HG03108 (cell line): ENCODE data around the gene FAM181A.

ENCODE experiments used
- ATAC-seq: cut with Tn5 transposase; IDR thresholded peaks from one replicate; pipeline ENCODE4 v1.9.1; 2021; ENCODE audit warnings: moderate library complexity; ENCODE audit not compliant: unreplicated experiment

Gene FAM181A

DNA sequence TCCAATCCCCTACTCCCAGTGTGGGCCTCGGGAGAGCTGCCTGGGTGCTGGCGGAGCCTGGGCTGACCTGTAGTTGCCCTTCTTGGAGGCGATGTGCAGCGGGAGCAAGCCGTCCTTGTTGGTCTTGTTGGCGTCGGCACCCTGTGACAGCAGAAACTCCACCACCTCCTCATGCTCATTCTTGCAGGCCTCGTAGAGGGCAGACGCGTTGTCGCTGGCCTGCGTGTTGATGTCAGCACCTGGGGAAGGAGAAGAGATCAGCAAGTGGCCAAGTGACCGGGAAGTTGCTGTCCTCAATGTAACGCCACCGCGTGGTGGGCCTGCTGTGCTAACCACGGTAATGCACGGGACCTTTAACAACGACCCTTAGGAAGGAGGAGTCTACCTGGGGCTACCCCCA, 20.1 kb downstream of the FAM181A start:
- ATAC-seq: no peak

DNA sequence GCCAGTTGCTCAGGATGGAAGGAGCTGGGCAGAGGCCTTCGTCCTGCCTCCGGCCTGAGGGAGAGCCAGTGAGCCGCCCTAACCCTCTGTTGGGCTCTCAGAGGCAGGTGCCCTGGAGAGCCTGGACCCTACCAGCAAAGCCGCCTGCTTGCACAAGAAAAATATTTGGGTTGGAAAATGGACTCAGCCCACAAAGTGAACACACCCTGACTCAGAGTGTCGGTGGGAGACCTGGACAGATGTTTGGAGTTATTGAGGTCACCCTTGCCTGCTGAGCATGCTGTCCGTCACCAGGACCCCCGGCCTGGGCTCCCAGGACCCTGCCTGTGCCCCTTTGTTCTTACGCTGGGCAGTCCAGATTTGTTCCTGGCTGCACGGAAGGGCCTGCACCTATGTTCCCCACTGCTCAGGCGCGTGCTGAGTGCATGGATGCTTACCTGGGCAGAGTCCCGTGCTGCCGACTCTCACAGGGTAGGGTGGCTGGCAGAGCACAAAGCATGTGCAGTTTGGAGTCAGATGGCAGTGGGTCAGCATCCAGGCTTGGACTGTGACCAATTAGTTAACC, 22.4 kb downstream of the FAM181A start:
- ATAC-seq: no peak

DNA sequence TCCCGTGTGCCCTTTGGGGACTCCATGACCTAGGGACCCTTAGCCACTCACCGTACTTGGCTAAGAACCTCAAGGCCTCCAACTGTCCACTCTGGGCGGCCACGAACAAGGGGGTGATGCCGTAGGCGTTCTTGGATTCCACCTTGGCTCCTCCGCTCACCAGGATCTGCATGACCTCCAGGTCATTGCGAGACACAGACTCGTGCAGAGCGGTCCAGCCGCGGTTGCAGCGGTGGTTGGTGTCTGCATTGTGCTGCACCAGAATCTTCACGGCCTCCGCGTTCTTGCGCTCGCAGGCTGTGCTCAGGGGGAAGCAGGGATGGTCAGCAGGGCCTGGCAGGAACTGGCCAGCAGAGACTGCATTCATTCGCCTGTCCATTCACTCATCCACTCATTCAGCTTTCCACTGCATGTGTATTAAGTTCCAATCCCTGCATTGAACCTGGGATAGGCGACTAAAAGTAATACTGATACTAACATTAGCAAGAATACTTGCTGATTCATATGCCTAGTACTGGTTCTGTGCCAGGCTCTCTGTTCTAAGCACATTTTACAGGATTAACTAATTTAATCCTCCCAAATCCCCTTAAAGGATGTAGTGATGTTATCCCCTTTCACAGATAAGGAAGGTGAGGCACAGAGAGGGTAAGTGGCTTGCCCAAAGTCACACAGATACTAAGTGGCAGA, 23.9 kb downstream of the FAM181A start:
- no peak for ATAC-seq

DNA sequence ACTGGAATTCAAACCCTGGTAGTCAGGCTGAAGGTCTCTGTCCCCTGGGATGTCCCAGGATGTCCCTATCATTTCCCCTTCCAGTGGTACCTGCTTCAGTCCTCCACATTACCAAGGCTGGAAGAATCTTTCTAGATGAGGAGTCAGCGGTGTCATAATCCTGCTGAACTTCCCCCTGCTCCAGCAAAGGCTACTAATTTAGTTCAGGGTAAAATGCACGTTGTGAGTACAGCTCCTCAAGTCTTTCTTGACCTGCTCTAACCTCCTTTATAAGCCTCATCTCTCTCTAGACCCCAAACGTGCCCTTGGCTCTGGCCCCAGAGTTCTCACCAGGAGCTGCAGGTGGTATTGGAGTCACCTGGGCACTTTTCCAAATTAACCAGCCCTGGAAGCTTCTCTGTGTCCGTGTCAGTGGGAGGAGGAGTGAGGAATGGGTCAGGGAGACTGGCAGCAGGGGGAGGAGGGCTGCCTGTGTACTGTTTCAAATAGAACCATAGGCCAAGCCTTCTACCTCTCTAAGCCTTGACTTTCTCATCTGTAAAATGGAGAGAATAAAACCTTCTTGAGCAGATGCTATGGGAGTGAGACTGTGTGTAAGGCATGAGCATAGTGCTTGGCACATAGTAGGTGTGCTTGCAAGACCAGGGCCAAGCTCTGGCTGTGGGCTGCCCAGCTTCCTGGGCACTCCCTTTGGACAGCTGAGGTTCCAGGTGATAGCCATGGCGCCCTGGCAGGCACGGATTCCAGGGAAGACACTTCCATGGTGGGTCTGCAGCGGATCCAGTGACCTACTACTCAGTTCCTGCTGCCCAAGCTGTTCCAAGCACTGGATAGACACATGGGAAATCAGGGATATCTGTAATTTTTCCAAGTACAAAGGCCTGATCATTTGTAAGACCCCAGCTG, 24.7 kb downstream of the FAM181A start:
- no peak for ATAC-seq

DNA sequence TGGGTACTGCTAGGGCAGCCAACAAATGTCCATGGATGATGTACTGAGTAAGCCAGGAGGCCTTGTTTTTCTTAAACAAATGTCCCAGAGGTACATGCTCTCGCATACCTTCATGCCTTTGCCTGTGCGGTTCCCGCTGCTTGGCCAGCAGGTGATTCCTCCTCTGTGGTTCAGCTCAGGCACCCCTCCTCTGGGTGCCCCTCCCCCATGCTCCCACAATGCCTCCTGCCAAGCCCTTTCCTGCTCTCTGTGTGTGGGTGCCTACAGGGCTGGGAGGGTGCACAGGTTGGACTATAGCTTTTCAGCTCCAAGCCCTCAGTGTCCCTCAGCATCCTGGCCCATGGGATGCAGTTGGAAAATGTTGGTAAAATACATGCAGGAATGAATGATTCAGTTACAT, 25.7 kb downstream of the FAM181A start:
- no peak for ATAC-seq

DNA sequence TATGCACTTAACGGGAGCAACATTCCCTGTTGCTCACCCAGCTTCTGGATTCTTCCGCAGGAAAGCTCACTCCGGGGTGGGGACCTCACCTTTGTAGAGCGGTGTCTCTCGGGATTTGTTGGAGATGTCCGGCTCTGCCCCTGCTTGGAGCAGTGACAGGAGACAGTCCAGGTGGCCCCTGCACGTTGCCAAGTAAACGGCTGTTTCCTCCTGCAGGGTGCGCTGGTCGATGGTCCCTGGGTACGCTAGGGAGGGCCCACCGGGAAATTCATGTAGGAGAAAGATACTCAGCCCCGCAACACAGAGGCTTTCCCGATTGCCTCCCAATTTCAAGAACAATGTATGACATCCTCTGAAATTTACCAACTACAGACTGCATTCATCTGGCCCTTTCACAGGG, 26.1 kb downstream of the FAM181A start:
- no peak for ATAC-seq

DNA sequence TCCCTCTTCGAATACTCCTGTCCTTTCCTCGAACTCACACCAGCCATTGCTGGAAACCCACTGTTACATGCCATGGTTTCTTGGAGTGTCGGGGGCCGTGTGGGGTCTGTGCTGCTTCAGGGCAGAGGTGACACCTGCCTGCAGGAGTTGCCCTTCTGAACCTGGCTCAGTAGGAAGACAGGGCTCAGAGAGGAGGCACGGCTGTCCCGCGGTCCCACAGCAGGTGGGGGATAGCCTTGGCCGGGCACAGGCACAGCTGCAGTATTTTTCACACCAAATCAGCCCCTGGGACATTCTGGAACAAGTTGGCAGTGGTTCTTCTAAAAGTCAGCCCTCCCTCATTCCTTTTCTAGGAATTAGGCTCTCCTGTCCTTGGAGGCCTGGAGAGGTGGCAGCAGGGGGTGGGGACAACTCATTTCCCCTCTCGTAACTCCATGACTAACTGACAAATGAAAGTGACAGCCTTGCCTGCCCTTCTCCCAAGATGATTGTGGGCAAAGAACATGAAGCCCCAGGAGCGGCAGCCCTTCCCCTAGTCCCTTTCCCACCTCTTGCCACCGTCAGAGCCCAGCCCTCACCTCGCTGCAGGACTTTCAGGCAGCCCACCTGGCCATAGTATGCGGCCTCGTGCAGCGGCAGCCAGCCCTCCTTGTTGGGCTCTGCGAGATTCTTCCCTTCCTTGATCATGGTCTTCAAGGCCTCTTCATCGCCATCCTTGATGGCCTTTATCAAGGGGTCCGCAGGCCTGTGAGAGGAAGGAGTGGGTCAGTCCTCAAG, 26.8 kb downstream of the FAM181A start:
- no peak for ATAC-seq

DNA sequence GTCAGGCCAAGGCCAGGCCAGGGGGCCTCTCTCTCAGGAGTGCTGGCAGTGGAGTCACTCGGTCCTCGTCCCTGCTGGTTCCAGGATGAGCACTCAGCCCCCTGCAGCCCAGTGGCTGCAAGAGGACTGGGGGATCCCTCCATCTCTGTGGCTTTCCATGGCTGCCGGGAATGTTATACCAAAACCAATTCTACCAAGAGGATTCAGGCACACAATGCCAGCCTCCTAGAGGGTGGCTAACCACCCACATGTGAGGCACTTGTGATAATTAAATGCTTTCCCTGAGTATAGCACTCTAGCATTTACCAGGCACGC, 27.3 kb downstream of the FAM181A start:
- no peak for ATAC-seq

DNA sequence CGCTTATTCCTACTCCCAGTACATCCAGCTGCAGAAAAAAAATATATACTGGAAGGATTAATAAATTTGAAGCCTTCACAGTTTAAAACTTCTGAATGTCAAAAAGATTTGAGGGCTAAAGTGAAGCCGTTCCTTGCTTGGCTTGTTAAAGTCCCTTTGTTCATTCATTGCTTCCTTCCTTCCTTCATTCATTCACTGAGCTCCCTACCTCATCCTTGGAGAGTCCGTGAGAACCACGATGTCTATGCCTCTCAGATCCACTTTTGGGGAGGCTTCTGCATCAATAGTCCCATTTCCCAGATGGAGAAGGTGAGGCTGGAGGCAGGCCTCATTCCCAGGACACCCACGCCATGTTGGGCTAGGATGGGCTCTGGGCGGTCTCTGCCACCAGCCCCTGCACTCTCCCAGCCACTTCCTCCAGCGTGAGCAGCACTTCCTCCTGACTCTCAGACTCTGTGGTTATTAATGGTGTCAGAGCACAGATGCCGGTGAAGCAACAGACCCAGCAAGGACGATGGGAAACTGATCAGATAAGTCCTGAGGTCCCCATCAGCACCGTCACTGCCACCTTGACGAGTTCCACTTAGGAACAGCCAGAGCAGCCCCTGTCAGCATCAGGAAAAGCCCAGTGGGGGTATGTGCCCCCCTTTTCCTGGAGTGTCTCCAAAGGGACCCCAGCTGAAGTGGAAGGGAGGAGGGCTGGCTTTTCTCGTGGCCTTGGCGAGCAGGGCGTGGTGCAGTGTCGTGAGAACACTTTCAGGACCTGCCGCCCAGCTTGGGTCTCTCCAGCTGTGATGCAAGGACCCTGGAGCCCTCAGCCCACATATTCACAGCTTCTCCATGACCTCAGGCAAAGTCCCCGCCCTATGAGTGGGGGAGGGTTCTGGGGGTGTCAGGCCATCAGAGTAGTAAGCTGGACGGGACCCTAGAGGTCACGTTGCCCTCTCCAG, 28.0 kb downstream of the FAM181A start:
- peak; percentile 21 for ATAC-seq

DNA sequence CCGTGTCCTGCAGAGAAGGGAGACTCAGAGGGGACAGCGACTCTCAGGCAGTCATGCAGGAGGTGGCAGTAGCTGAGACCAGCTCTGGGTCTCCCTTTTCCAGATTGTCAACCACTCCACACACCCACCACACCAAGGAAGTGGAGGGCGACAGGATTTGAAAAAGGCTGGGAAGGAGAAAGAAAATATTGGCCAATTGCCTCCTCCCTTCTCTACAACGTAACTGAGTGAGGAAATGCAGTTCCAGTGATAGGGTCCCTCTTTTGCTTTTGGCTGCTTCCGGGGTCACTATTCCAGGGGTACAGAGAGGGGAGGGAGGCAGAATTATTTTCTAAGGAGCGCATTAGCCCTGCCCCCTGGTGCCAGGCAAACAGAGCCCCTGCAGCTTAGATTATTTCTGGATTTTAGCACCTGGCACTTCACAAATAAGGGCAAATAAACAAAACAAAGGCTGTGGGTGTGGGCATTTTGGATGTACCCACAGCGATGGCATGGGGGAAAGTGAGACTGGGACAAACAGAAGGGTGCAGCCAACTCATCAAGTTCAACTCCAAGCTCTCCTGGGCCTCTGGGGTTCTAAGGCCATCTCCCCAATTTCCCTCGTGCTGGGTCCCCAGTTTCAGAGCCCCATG, 28.8 kb downstream of the FAM181A start:
- no peak for ATAC-seq

DNA sequence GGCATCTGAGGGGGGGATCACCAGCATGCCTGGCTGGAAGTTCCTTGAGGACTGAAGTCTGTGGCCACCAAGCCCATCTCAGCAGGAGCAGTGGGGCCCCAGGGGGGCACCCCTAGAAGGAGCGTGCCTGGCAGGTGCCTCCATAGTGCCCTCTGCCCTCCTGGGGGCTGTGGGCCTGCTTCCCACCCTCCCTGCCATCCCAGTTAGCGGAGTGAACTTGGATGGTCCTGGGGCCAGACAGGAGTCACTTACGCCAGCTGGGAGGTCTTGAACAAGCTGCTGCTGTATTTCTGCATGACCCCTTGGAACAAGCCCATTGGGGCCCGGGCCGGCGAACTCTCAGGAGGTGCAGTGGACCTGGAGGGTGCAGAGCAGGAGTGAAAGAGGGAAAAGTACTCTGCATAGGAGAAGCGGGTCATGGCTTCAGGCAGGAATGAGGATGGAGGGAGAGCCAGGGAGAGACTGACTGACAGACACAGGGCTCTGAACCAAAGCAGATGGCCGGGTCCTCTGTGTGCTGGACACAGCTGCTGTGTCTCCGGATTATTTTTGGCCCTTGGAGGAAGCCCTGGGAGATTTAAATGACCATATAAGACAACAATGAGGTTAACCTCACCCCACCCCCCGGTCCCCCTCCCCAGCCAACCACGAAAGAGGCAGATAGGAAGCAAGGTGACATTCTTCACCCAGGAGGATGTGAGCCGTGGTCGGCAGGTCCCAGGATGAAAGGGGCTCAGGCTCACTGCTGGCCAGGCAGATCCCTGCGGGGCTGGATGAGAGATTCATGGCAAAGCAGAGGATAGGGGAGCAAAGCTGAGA, 29.6 kb downstream of the FAM181A start:
- ATAC-seq: no peak

DNA sequence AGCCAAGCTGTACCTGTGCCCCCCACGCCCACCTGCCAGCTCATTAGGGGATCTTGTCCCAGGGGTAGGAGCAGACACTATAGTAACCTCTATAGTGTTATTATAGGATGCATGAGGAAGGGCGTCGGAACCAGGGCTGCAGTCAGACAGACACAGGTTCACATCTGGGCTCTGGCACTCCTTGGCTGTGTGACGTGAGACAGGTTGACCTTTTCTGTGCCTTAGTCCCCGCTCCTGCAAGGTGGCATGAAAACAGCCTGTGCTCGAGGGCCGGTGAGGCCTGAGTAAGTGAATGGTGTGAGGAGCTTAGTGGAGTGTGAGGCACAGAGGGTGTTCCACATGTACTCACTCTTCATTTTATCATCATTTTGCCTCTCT, 30.2 kb downstream of the FAM181A start:
- no peak for ATAC-seq

DNA sequence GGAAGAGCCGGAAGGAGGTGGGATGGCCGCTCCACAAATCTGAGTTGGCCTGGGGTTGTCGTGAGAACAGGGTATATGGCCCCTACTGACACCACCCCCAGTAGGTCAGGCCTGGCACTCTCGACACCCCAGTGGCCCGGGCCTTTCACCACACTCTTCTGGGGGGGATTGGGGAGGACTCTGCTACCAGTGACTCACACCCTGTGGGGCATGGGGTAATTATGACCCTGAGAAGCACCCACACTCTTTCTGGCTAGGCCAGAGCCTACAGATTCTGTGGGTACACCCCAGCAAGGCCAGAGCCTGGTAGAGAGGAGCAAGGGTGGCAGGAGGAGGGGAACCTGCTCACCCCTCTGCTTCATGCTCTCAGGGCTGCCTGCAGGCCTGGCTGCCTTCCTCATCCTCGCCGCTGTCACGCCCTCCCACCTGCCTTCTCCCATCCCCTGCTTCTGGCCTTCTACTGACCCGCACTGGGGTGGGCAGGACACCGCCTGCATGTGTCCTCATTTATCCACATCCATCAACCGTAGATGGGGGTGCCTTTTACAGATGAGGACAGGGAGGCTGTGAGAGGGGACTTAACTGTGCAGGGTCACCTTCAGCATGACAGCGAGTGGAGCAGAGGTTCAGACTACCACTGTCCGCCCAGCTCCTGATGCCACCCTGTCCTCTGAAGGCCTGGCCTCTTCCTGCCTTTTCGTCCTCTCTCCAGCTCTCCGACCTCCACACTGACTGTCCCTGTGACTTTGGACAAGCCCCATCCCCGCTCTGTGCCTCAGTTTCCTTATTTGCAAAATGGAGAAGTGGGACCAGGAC, 30.8 kb downstream of the FAM181A start:
- no peak for ATAC-seq

DNA sequence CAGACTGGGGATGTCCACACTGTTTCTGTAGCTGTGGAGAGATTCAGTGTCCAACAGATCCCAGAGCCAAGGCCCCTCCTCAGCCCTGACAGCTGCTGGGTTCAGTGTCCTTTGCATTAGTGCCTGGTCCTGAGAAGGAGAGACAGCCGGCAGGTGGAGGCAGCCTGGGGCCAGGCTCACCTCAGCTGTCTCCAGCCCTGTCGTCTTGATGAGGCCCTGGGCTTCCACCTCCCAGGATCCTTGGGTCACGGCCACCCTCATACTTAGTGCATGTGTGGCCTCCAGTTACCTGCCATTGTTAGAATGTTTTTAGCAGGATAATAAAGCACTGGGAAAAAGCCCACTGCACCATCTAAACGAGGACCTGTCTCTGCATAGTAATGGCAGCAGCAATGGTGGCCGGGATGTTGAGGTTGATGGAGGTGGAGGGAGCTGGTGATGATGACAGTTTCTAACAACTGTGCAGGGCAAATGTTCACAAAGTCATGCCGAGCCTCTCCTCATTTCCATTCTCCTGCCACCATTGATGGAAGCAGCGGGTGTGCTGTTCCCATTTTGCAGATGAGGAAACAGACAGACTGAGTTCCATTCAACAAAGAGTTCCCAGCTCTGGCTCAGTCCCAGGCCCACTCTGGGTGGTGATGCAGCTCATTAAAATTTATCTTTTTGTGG, 31.6 kb downstream of the FAM181A start:
- no peak for ATAC-seq

DNA sequence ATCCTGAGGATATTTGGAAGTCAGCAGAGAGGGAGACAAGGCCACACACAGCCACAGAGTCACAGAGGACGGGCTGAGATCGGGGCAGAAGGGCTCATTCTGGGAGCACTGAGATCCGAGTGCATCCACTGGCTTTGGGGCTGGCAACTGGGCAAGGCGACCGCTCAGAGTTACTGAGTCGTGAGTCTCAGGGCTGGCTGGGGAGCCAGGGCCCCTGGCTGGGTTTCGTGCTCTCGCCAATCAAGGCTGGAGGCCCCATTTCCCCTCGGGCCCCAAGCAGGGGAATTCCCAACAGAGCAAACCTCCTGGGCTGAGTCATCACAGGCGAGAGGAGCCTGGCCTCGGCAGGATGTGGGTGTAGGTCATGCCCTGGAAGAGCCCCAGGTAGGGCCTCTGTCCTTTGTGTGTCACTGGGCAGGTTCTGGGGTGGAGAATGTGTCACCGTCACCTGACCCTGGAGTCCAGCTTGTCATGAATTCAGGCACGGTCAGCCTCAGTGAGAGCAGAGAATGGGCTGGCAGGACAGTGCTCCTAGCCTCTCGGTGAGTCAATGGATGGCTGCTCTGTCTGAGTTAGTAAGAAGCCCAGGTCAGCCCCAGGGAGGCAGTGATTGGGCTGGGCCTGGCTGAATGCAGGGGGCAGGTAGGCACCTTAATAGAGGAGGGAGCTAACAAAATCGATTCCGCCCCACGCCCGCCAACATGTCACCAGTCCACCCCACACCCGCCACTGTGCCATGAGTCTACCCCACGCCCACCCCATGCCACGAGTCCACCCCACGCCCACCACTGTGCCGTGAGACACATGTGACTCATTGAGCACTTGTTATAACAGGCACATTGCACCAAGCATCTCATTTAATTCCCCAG, 32.3 kb downstream of the FAM181A start:
- ATAC-seq: peak; percentile 75

DNA sequence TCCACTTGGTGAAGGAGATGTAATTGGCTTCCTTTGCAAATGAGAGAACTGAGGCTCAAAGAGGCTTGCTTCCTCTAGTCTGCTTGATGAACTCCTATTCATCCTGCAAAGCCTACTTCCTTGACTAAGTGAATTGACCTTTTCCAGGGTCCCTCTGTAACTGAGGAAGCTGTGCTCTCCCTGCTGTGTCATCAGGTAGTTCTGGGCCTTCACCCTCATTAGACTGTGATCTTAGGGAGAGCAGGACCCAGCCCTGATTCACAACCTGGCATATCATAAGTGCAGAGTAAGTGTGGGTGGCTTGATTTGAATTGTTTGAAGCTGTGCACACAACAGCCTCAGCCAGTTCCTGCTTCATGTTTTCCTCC, 32.9 kb downstream of the FAM181A start:
- ATAC-seq: no peak
